HCT116 (cell line): Measurements from ENCODE around the gene RNF182. TPM values are rescaled to one million over a fixed set of nuclear protein-coding genes. Genes with fewer than 3 reads are reported as not detected.
"Not testable (repeated sequence)": the region's sequence is repeated elsewhere in the genome, so short reads cannot be mapped to it uniquely, and the experiment has no call there.

Source experiments
- ATAC-seq: fragments of 200-7000 bp; cut with Tn5 transposase; 2 replicates; pipeline ENCODE4 v1.9.1; 2020; ENCODE audit warnings: mild to moderate bottlenecking, moderate library complexity
- BruUV-seq: library from RNA; stranded (reverse); fragments of 400-500 nt; replicated peaks from 2 replicates; lab custom pipeline; 2021; lab: Mats Ljungman, UMichigan
- CTCF ChIA-PET: fragments of 300-600 bp; sonication (Branson Sonifier 250); formaldehyde crosslinking; loops from one replicate; lab custom pipeline; 2021; ENCODE audit warnings: antibody characterized with exemption; lab: Charles Lee
- POLR2A ChIA-PET: fragments of 300-600, 350-600 bp; sonication (Branson Sonifier 250); formaldehyde crosslinking; loops from one replicate; lab custom pipeline; 2021; ENCODE audit warnings: antibody characterized with exemption; lab: Charles Lee
- RAD21 ChIA-PET, 2 experiments: fragments of 300-600 bp; sonication (Branson Sonifier 250); formaldehyde crosslinking; loops; one replicate each; lab custom pipeline; 2023; ENCODE audit warnings: low total read pairs in 2 of 2; ENCODE audit not compliant: uncharacterized antibody in 2 of 2, unreplicated experiment in 2 of 2, low non-redundant PET in 1 of 2; lab: Charles Lee
- DNase-seq: peaks from one replicate; pipeline ENCODE4 v3.0.0-alpha.2; 2010; ENCODE audit warnings: low read depth, low spot score
- H2AFZ ChIP-seq: fragments of 200-600 bp; shearing (Covaris generic), sonication (generic); 2 replicates; pipeline ENCODE4 v1.6.1; 2017; ENCODE audit warnings: low read depth, mixed run types, mixed read lengths, antibody characterized with exemption, low read length; ENCODE audit not compliant: poor library complexity, severe bottlenecking
- H3K27ac ChIP-seq: 2 replicates; pipeline ENCODE4 v1.5.1; 2012; ENCODE audit warnings: low read depth, low read length
- H3K27me3 ChIP-seq: fragments of 200-600 bp; sonication (generic); 2 replicates; pipeline ENCODE4 v1.6.1; 2016; ENCODE audit warnings: mixed run types, low read length, mixed read lengths; ENCODE audit not compliant: insufficient read depth
- H3K36me3 ChIP-seq, 2 experiments: fragments of 200-500 bp in 1 of 2; fragments of 200-600 bp in 1 of 2; sonication (Bioruptor generic) in 1 of 2; sonication (generic) in 1 of 2; 2 replicates each; pipeline versions ENCODE4 v1.5.1 to v1.6.1; 2014 to 2016; ENCODE audit warnings: low read length in 2 of 2, inconsistent platforms in 1 of 2, mixed read lengths in 1 of 2, mixed run types in 1 of 2; ENCODE audit not compliant: insufficient read depth in 2 of 2, control insufficient read depth in 1 of 2
- H3K4me1 ChIP-seq, 2 experiments: fragments of 200-600 bp in 1 of 2; sonication (generic) in 1 of 2; 2 replicates each; pipeline versions ENCODE4 v1.5.1 to v1.6.1; 2012 to 2017; ENCODE audit warnings: low read length in 2 of 2, inconsistent platforms in 1 of 2, mild to moderate bottlenecking in 1 of 2, mixed read lengths in 1 of 2, mixed run types in 1 of 2, moderate library complexity in 1 of 2; ENCODE audit not compliant: insufficient read depth in 2 of 2, control insufficient read depth in 1 of 2
- H3K4me2 ChIP-seq: fragments of 200-600 bp; sonication (generic); 2 replicates; pipeline ENCODE4 v1.6.1; 2017; ENCODE audit warnings: mixed run types, low read length, mixed read lengths
- H3K4me3 ChIP-seq, 2 experiments: fragments of 200-600 bp in 1 of 2; sonication (generic) in 1 of 2; replicated peaks in 1 of 2; 2 replicates each; pipeline ENCODE4 v1.5.1; 2011 to 2016; ENCODE audit warnings: low read length in 2 of 2, control low read depth in 1 of 2, low read depth in 1 of 2, mild to moderate bottlenecking in 1 of 2, mixed read lengths in 1 of 2, mixed run types in 1 of 2
- H3K79me2 ChIP-seq: fragments of 200-600 bp; sonication (generic); 2 replicates; pipeline ENCODE4 v1.6.1; 2017; ENCODE audit warnings: mild to moderate bottlenecking, mixed run types, low read length, moderate library complexity, mixed read lengths; ENCODE audit not compliant: insufficient read depth
- H3K9ac ChIP-seq: fragments of 200-600 bp; sonication (generic); 2 replicates; pipeline ENCODE4 v1.6.1; 2016; ENCODE audit warnings: low read length, mixed read lengths
- H3K9me2 ChIP-seq: fragments of 200-600 bp; sonication (generic), shearing (Covaris generic); 2 replicates; pipeline ENCODE4 v1.6.1; 2017; ENCODE audit warnings: mixed run types, mild to moderate bottlenecking, moderate library complexity; ENCODE audit not compliant: insufficient read depth
- H3K9me3 ChIP-seq, 2 experiments: fragments of 200-500 bp in 1 of 2; fragments of 200-600 bp in 1 of 2; sonication (Bioruptor generic) in 1 of 2; sonication (generic) in 1 of 2; 2 replicates each; pipeline ENCODE4 v1.6.1; 2014 to 2017; ENCODE audit warnings: low read length in 2 of 2, mixed read lengths in 2 of 2, inconsistent platforms in 1 of 2, low read depth in 1 of 2, mild to moderate bottlenecking in 1 of 2, mixed run types in 1 of 2, moderate library complexity in 1 of 2; ENCODE audit not compliant: control insufficient read depth in 1 of 2, insufficient read depth in 1 of 2
- H4K20me1 ChIP-seq: fragments of 200-600 bp; sonication (generic), shearing (Covaris generic); 2 replicates; pipeline ENCODE4 v1.6.1; 2017; ENCODE audit warnings: mixed run types, mild to moderate bottlenecking, moderate library complexity; ENCODE audit not compliant: insufficient read depth
- ATF3 ChIP-seq: IDR thresholded peaks from 2 replicates; pipeline ENCODE4 v1.6.1; 2012
- CEBPB ChIP-seq: IDR thresholded peaks from 2 replicates; pipeline ENCODE4 v1.6.1; 2012; ENCODE audit warnings: low read depth
- CTCF ChIP-seq, 3 experiments: fragments of 200-600 bp in 1 of 3; sonication (generic) in 1 of 3; IDR thresholded peaks in 2 of 3; conservative IDR thresholded peaks in 1 of 3; 2 replicates each; pipeline ENCODE4 v1.5.1; 2012 to 2017; ENCODE audit warnings: low read depth in 2 of 3, low read length in 2 of 3, antibody characterized with exemption in 1 of 3, borderline replicate concordance in 1 of 3, control low read depth in 1 of 3, mild to moderate bottlenecking in 1 of 3, mixed read lengths in 1 of 3, mixed run types in 1 of 3, moderate library complexity in 1 of 3; ENCODE audit not compliant: insufficient read depth in 1 of 3
- EGR1 ChIP-seq: IDR thresholded peaks from 2 replicates; pipeline ENCODE4 v1.6.1; 2012; ENCODE audit warnings: low read depth
- ELF1 ChIP-seq: IDR thresholded peaks from 2 replicates; pipeline ENCODE4 v1.6.1; 2012; ENCODE audit warnings: low read depth, borderline replicate concordance
- EZH2 ChIP-seq: fragments of 200-600 bp; sonication (generic); IDR thresholded peaks from 2 replicates; pipeline ENCODE4 v1.6.1; 2017; ENCODE audit warnings: antibody characterized with exemption, mixed run types
- EZH2phosphoT487 ChIP-seq: fragments of 200-600 bp; IDR thresholded peaks from 2 replicates; pipeline ENCODE4 v1.6.1; 2018; ENCODE audit warnings: antibody characterized with exemption, borderline replicate concordance
- FOSL1 ChIP-seq: IDR thresholded peaks from 2 replicates; pipeline ENCODE4 v1.6.1; 2012; ENCODE audit warnings: low read depth
- JUND ChIP-seq: IDR thresholded peaks from 2 replicates; pipeline ENCODE4 v1.6.1; 2012
- MAX ChIP-seq: IDR thresholded peaks from 2 replicates; pipeline ENCODE4 v1.6.1; 2012
- POLR2A ChIP-seq: IDR thresholded peaks from 2 replicates; pipeline ENCODE4 v1.7.0; 2011; ENCODE audit warnings: borderline replicate concordance; ENCODE audit not compliant: insufficient read depth, insufficient read length; ENCODE audit errors: extremely low read depth
- POLR2AphosphoS5 ChIP-seq: IDR thresholded peaks from 2 replicates; pipeline ENCODE4 v1.6.1; 2011; ENCODE audit warnings: mild to moderate bottlenecking, low read depth, low read length, moderate library complexity
- TCF7L2 ChIP-seq: IDR thresholded peaks from 2 replicates; pipeline ENCODE4 v1.7.0; 2011; ENCODE audit warnings: borderline replicate concordance, inconsistent platforms; ENCODE audit not compliant: insufficient read depth, insufficient read length; ENCODE audit errors: extremely low read depth
- YY1 ChIP-seq: IDR thresholded peaks from 2 replicates; pipeline ENCODE4 v1.6.1; 2011; ENCODE audit warnings: low read length, low read depth, moderate library complexity, mild to moderate bottlenecking; ENCODE audit not compliant: insufficient replicate concordance; ENCODE audit errors: extremely low read depth
- ZFX ChIP-seq: fragments of 450-650 bp; IDR thresholded peaks from 2 replicates; pipeline ENCODE4 v1.6.1; 2017
- intact Hi-C: fragments of 100-400 bp; cut with micrococcal nuclease; formaldehyde crosslinking; loops from 2 replicates; pipeline ENCODE4 v1.10.0; 2022
- total RNA-seq: library from RNA; stranded (reverse); gene quantifications from one replicate; pipeline ENCODE4 v1.2.1, GENCODE V29; 2021; ENCODE audit not compliant: unreplicated experiment

Gene RNF182
- total RNA-seq, 1 experiment from 2014 or later: 6.5 TPM

- H4K20me1 ChIP-seq: no peaks in the 10 kb centered on the region
- no peak for DNase-seq
- H3K9me2 ChIP-seq: no peaks in the 10 kb centered on the region
- H3K9ac ChIP-seq: no peak overlapping the region
- no peak overlapping the region for H3K4me3 ChIP-seq
- no peak overlapping the region for H3K27ac ChIP-seq
- ChIA-PET RAD21 (no interaction called here), CTCF (no interaction called here), POLR2A (no interaction called here)
- H3K36me3 ChIP-seq: no peaks in the 10 kb centered on the region
- no peaks in the 10 kb centered on the region for H3K9me3 ChIP-seq
- H3K4me2 ChIP-seq: no peak overlapping the region
- TF ChIP-seq ZFX (no peak), POLR2AphosphoS5 (no peak), ELF1 (no peak), CTCF (IDR thresholded peaks at IDR 0.05 in 2 of 3, conservative IDR thresholded peaks at IDR 0.05 in 1 of 3; ENCODE audit: borderline replicate concordance in 1 of 3, insufficient read depth in 1 of 3, low read depth in 2 of 3, low read length in 2 of 3) (no peak), JUND (no peak), EZH2 (no peak), TCF7L2 (no peak), EZH2phosphoT487 (no peak), MAX (no peak), CEBPB (no peak), FOSL1 (no peak), EGR1 (no peak), POLR2A (no peak), ATF3 (no peak), YY1 (no peak)
- intact Hi-C loops: no loop called here
- H3K27me3 ChIP-seq: no peaks in the 10 kb centered on the region
- ATAC-seq: no peak
- H2AFZ ChIP-seq: no peak overlapping the region
- no peaks in the 10 kb centered on the region for H3K4me1 ChIP-seq
- H3K79me2 ChIP-seq: no peaks in the 10 kb centered on the region
- BruUV-seq: no TSS peak
These were observed 93.1 kb downstream of the RNF182 start for GRCh38 chr6:14017626-14018475.

- intact Hi-C loops, H3K36me3 ChIP-seq, H3K9ac ChIP-seq, H3K79me2 ChIP-seq, CTCF ChIA-PET, DNase-seq, H3K27ac ChIP-seq, POLR2A ChIA-PET, BruUV-seq, H4K20me1 ChIP-seq, RAD21 ChIA-PET, H3K4me2 ChIP-seq, H3K4me3 ChIP-seq, H3K9me2 ChIP-seq, H3K4me1 ChIP-seq, H3K27me3 ChIP-seq, H2AFZ ChIP-seq, H3K9me3 ChIP-seq, ATAC-seq: not testable (repeated sequence)
These were observed 93.8 kb downstream of the RNF182 start for GRCh38 chr6:14018559-14018958.
